Lung (tissue), 12 donors: Measurements from ENCODE around the gene STT3B. TPM values are rescaled to one million over a fixed set of nuclear protein-coding genes. Genes with fewer than 3 reads are reported as not detected.

ENCODE experiments used
- ATAC-seq: fragments of 200-7000 bp; cut with Tn5 transposase; one replicate; pipeline ENCODE4 v1.9.1; 2020; ENCODE audit warnings: moderate number of reproducible peaks; ENCODE audit not compliant: insufficient read depth, low FRiP score
- DNase-seq, 3 donors: peaks; one replicate each; pipeline ENCODE4 v3.0.0-alpha.2; 2013 to 2017
- H3K27ac ChIP-seq, 2 donors: one replicate each; pipeline ENCODE4 v1.5.1; 2013; ENCODE audit warnings: mild to moderate bottlenecking in 2 of 2, moderate library complexity in 2 of 2, control low read depth in 1 of 2, inconsistent platforms in 1 of 2, low read depth in 1 of 2, low read length in 1 of 2
- H3K27me3 ChIP-seq, 3 donors: one replicate each; pipeline ENCODE4 v1.5.1; 2013; ENCODE audit warnings: low read length in 2 of 3; ENCODE audit not compliant: control insufficient read depth in 3 of 3, insufficient read depth in 3 of 3
- H3K36me3 ChIP-seq, 4 donors: one replicate each; pipeline ENCODE4 v1.5.1; 2013; ENCODE audit warnings: low read length in 4 of 4, mild to moderate bottlenecking in 1 of 4, moderate library complexity in 1 of 4; ENCODE audit not compliant: control insufficient read depth in 4 of 4, insufficient read depth in 4 of 4
- H3K4me1 ChIP-seq, 5 donors: one replicate each; pipeline ENCODE4 v1.5.1; 2013; ENCODE audit warnings: low read length in 5 of 5, mild to moderate bottlenecking in 2 of 5, moderate library complexity in 1 of 5; ENCODE audit not compliant: control insufficient read depth in 5 of 5, insufficient read depth in 5 of 5
- H3K4me3 ChIP-seq: one replicate; pipeline ENCODE4 v1.5.1; 2013; ENCODE audit warnings: mild to moderate bottlenecking, control low read depth, moderate library complexity
- H3K9ac ChIP-seq, 2 donors: one replicate each; pipeline ENCODE4 v1.5.1; 2013; ENCODE audit warnings: low read length in 2 of 2, control low read depth in 1 of 2; ENCODE audit not compliant: insufficient read depth in 1 of 2
- H3K9me3 ChIP-seq, 4 donors: one replicate each; pipeline ENCODE4 v1.5.1; 2013; ENCODE audit warnings: low read length in 3 of 4, mild to moderate bottlenecking in 1 of 4, moderate library complexity in 1 of 4; ENCODE audit not compliant: control insufficient read depth in 4 of 4, insufficient read depth in 3 of 4
- WGBS, 2 donors: extraction: QIAGEN DNeasy Blood & Tissue Kit; methylation state at CpG; one replicate each; pipeline ENCODE4 v1.1.7; 2013; 5-methylcytosine and 5-hydroxymethylcytosine counted together
- polyA plus RNA-seq, 2 donors: library from polyadenylated mRNA; stranded (reverse); fragments of 200-250 nt; gene quantifications; one replicate each; pipeline ENCODE4 v1.2.1, GENCODE V29; 2013
- total RNA-seq, 2 donors: library from RNA; depleted of rRNA in 1 of 2; stranded (reverse); fragments of >200 nt in 1 of 2; gene quantifications; one replicate each; pipeline ENCODE4 v1.2.1, GENCODE V29; 2014 to 2021
- TF ChIP-seq, protein P1 (sequence below): IDR thresholded peaks from 2 replicates; pipeline ENCODE4 v1.5.1; 2012; ENCODE audit warnings: mild to moderate bottlenecking; ENCODE audit errors: control extremely low read depth, extremely low read depth
- donor health status: control.
- donor health status: control.
- donor health status: Bipolar disorder and iron deficiency.
- donor health status: healthy.
- donor health status: DM: yes; HTN: yes; CAD: no.

The STT3B gene
- total and polyA plus RNA-seq, 4 donors = 39.3 to 217 (median 85.5) TPM

DNA sequence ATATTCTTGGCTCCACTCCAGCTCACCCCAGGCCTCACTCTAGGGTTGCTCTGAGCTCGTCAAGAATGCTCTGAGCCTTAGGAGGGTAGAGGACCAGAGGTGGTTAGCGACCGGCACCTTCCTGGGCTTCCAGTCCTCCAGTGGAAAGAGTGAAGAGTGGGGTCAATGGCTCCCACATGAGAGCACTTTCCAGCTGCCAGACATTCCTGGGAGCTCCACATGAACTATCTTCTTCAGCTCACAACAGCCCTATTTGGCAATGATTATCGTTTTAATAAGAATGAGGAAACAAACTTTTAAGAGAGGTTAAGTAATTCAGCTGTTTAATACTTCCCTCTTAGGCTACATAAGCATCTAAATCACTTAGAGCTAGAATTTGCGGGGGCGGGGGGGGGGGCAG lies 139.3 kb downstream of the STT3B start:
- H3K4me1 ChIP-seq = peaks cover 0 to 7% (median 3%) of the 10 kb centered on the region in 5 donors
- TF ChIP-seq, protein P1, sequence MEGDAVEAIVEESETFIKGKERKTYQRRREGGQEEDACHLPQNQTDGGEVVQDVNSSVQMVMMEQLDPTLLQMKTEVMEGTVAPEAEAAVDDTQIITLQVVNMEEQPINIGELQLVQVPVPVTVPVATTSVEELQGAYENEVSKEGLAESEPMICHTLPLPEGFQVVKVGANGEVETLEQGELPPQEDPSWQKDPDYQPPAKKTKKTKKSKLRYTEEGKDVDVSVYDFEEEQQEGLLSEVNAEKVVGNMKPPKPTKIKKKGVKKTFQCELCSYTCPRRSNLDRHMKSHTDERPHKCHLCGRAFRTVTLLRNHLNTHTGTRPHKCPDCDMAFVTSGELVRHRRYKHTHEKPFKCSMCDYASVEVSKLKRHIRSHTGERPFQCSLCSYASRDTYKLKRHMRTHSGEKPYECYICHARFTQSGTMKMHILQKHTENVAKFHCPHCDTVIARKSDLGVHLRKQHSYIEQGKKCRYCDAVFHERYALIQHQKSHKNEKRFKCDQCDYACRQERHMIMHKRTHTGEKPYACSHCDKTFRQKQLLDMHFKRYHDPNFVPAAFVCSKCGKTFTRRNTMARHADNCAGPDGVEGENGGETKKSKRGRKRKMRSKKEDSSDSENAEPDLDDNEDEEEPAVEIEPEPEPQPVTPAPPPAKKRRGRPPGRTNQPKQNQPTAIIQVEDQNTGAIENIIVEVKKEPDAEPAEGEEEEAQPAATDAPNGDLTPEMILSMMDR = no peak
- H3K9ac ChIP-seq = no peak overlapping the region
- no peaks in the 10 kb centered on the region for H3K9me3 ChIP-seq
- peaks cover 0 to 7% (median under 1%) of the 10 kb centered on the region in 4 donors for H3K36me3 ChIP-seq
- H3K27me3 ChIP-seq = no peaks in the 10 kb centered on the region
- peak; percentile 28 to 61 (median 59) for DNase-seq
- WGBS, 2 donors = 44 to 47% methylated on average over 5 to 6 of the region's 6 CpGs
- no peak overlapping the region for H3K27ac ChIP-seq
- H3K4me3 ChIP-seq = no peak overlapping the region
- peak; percentile 60 for ATAC-seq

DNA sequence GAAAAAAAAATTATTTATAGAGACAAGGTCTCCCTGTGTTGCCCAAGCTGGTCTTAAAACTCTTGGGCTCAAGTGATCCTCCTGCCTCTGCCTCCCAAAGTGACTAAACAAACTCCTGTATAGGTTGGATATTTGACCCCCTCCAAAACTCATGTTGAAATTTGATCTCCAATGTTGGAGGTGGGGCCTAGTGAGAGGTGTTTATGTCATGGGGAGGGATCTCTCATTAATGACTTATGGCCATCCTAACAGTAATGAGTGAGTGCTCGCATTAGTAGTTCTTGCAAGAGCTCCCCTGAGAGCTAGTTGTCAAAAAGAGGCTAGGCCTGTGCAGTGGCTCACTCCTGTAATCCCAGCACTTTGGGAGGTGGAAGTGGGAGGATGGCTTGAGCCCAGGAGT lies 141.2 kb downstream of the STT3B start:
- 99 to 100% methylated on average over 1 of the region's 1 CpG for WGBS, 2 donors
- Histone ChIP-seq H3K4me3 (no peak overlapping the region), H3K9me3 (no peaks in the 10 kb centered on the region), H3K36me3 (peaks cover 0 to 2% (median 0%) of the 10 kb centered on the region in 4 donors), H3K27ac (no peak overlapping the region), H3K4me1 (peaks cover 0 to 12% (median 3%) of the 10 kb centered on the region in 5 donors), H3K9ac (no peak overlapping the region), H3K27me3 (no peaks in the 10 kb centered on the region)
- TF ChIP-seq, protein P1 = no peak
- ATAC-seq = no peak
- no peak for DNase-seq

DNA sequence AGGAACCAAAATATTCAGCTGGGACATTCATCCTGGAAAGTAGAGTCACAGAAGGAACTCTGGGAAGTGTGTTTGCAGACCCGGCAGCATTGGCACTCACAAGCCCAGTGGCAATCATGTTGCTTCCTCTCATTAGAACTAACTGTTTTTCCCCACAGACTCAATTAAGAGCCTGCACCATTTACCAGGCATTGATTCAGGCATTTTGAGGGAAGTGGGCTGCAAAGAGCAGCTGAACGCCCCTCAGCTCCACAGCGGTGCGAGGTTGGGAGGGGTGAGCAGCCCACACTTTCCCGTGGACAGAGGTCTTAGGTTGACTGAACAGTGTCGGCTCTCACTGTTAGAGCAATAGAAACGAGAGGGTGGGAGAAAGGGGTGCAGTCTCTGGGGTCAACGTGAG lies 143.8 kb downstream of the STT3B start:
- TF ChIP-seq, protein P1 = no peak
- ATAC-seq (no peak), DNase-seq (no peak)
- Histone ChIP-seq H3K27ac (no peak overlapping the region), H3K36me3 (no peaks in the 10 kb centered on the region), H3K4me3 (no peak overlapping the region), H3K9me3 (no peaks in the 10 kb centered on the region), H3K4me1 (peaks cover 0 to 12% (median 4%) of the 10 kb centered on the region in 5 donors), H3K9ac (no peak overlapping the region), H3K27me3 (no peaks in the 10 kb centered on the region)
- WGBS, 2 donors = 88 to 90% methylated on average over 8 of the region's 8 CpGs
